OCI-LY3 (cell line): ENCODE results near the gene MSI2.

Source experiments
- H2AFZ ChIP-seq: fragments of 200-600, 300-600 bp; shearing (Covaris generic); 2 replicates; pipeline ENCODE4 v1.6.0; 2014; ENCODE audit warnings: antibody characterized with exemption, low read depth, low read length
- H3K27ac ChIP-seq: fragments of 200-600, 300-600 bp; sonication (generic); 2 replicates; pipeline ENCODE4 v1.5.1; 2014; ENCODE audit warnings: mild to moderate bottlenecking, low read length, moderate library complexity, mixed read lengths
- H3K27me3 ChIP-seq: fragments of 200-600, 300-600 bp; sonication (generic); 2 replicates; pipeline ENCODE4 v1.6.1; 2014; ENCODE audit warnings: low read depth, low read length, mixed read lengths
- H3K36me3 ChIP-seq: fragments of 200-600, 300-600 bp; sonication (generic); replicated peaks from 2 replicates; pipeline ENCODE3; 2014; ENCODE audit warnings: low read depth, low read length, mixed read lengths
- H3K4me1 ChIP-seq: fragments of 300-600, 200-600 bp; sonication (generic); 2 replicates; pipeline ENCODE4 v1.6.1; 2014; ENCODE audit warnings: low read length, mixed read lengths
- H3K4me2 ChIP-seq: fragments of 200-600, 300-600 bp; sonication (generic); 2 replicates; pipeline ENCODE4 v1.6.1; 2014; ENCODE audit warnings: low read length, mixed read lengths
- H3K4me3 ChIP-seq: fragments of 300-600, 200-600 bp; sonication (generic); 2 replicates; pipeline ENCODE4 v1.5.1; 2014; ENCODE audit warnings: antibody characterized with exemption, mild to moderate bottlenecking, low read length, moderate library complexity
- H3K79me2 ChIP-seq: fragments of 300-600, 200-600 bp; shearing (Covaris generic); 2 replicates; pipeline ENCODE4 v1.6.1; 2014; ENCODE audit warnings: mild to moderate bottlenecking, low read length, mixed read lengths
- H3K9ac ChIP-seq: fragments of 300-600, 200-600 bp; shearing (Covaris generic); 2 replicates; pipeline ENCODE4 v1.6.0; 2014; ENCODE audit warnings: mild to moderate bottlenecking, low read length, moderate library complexity
- H3K9me3 ChIP-seq: fragments of 200-600, 300-600 bp; shearing (Covaris generic); 2 replicates; pipeline ENCODE4 v1.6.1; 2014; ENCODE audit warnings: low read length, mixed read lengths; ENCODE audit not compliant: insufficient read depth
- H4K20me1 ChIP-seq: fragments of 200-600, 300-600 bp; sonication (generic); 2 replicates; pipeline ENCODE4 v1.6.1; 2016; ENCODE audit warnings: low read length, mixed read lengths; ENCODE audit not compliant: insufficient read depth
- EZH2phosphoT487 ChIP-seq: fragments of 200-600 bp; shearing (Covaris generic); IDR thresholded peaks from 2 replicates; pipeline ENCODE4 v1.6.1; 2018; ENCODE audit warnings: antibody characterized with exemption, mixed run types, low read depth
- TF ChIP-seq, protein P1 (sequence below): fragments of 200-600, 300-600 bp; sonication (generic); IDR thresholded peaks from 2 replicates; pipeline ENCODE4 v1.5.1; 2014; ENCODE audit warnings: antibody characterized with exemption, low read length, low read depth

Gene MSI2

DNA sequence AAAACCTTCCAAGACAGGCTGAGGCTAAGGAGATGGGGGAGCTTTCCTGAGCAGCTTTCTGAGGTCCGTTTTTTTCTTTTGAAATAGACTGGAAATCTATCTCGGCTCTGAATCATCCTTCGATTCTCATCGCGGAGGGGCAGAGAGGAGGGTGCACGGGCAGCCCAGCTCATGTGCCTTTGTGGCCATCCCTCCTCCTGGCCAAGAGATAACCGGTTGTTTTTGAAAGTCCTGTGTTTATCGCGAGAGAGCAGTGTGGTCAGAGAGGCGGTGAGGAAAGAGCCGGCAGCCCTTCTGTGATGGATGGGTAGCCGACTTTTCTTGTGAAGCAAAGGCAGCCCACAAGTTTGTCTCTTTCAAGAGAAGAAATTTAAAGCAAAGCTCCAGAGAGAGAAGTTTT is 297.2 kb downstream of the MSI2 start:
- H3K36me3 ChIP-seq, result peaks cover 3% of the 10 kb centered on the region
- no peaks in the 10 kb centered on the region for H3K27me3 ChIP-seq
- H3K4me3 ChIP-seq, result no peak overlapping the region
- no peak overlapping the region for H2AFZ ChIP-seq
- peaks cover 4% of the 10 kb centered on the region; the same call in 1 of the 2 replicates for H3K79me2 ChIP-seq
- no peaks in the 10 kb centered on the region for H4K20me1 ChIP-seq
- peaks cover 40% of the 10 kb centered on the region for H3K4me1 ChIP-seq
- H3K9me3 ChIP-seq, result no peaks in the 10 kb centered on the region; the same call in 1 of the 2 replicates
- no peak overlapping the region for H3K4me2 ChIP-seq
- no peak for TF ChIP-seq EZH2phosphoT487
- TF ChIP-seq, protein P1, sequence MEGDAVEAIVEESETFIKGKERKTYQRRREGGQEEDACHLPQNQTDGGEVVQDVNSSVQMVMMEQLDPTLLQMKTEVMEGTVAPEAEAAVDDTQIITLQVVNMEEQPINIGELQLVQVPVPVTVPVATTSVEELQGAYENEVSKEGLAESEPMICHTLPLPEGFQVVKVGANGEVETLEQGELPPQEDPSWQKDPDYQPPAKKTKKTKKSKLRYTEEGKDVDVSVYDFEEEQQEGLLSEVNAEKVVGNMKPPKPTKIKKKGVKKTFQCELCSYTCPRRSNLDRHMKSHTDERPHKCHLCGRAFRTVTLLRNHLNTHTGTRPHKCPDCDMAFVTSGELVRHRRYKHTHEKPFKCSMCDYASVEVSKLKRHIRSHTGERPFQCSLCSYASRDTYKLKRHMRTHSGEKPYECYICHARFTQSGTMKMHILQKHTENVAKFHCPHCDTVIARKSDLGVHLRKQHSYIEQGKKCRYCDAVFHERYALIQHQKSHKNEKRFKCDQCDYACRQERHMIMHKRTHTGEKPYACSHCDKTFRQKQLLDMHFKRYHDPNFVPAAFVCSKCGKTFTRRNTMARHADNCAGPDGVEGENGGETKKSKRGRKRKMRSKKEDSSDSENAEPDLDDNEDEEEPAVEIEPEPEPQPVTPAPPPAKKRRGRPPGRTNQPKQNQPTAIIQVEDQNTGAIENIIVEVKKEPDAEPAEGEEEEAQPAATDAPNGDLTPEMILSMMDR, result no peak
- H3K9ac ChIP-seq, result no peak overlapping the region
- no peak overlapping the region for H3K27ac ChIP-seq

DNA sequence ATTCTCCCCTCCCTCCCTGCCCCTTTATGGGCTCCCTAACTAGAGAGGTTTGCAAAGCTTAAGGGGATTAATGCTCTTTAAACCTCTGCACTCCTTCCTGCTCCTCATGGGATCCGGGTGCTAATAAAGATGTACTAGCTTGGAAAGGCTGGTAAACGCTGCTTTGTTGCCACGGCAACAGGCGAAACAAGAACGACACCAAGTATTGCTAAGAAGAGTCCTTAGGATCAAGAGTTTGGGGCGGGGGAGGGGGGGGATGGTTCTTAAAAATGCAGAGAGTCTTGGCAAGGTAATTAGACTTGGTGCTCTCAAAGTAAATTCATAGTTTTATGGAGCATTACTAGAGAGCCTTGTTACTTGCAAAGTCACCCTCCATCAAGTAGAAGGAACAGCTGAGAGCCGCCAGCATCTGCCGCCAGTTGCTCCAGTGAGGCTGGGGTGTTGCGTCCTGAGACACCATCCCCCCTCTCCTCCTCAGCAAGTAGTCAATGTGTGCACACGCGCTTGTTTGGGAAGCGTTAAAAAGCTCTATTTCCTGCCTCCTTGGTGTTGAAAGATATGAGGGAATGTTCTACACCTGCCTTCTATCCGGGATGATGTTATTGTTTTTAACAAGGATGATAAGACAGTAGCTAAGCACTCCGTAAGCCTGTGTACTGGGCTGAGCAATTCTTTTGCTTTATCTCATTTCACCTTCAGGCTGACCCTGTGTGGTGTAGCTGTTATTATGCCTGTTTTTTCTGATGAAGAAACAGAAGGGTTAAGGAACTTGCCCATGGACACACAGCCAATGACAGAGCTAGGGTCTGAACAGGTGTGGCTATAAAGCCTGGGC is 297.9 kb downstream of the MSI2 start:
- TF ChIP-seq, protein P1, result no peak
- no peak for TF ChIP-seq EZH2phosphoT487
- H2AFZ ChIP-seq, result no peak overlapping the region
- no peak overlapping the region for H3K4me3 ChIP-seq
- no peaks in the 10 kb centered on the region; the same call in 1 of the 2 replicates for H3K9me3 ChIP-seq
- no peak overlapping the region for H3K27ac ChIP-seq
- no peaks in the 10 kb centered on the region for H4K20me1 ChIP-seq
- H3K36me3 ChIP-seq, result peaks cover 3% of the 10 kb centered on the region
- no peak overlapping the region for H3K4me2 ChIP-seq
- H3K9ac ChIP-seq, result no peak overlapping the region
- no peaks in the 10 kb centered on the region for H3K27me3 ChIP-seq
- H3K4me1 ChIP-seq, result peaks cover 37% of the 10 kb centered on the region
- H3K79me2 ChIP-seq, result peaks cover 4% of the 10 kb centered on the region; the same call in 1 of the 2 replicates

GRCh38 chr17:57554826-57555635 is 298.7 kb downstream of the MSI2 start:
- Histone ChIP-seq H3K4me1 (peaks cover 29% of the 10 kb centered on the region), H4K20me1 (no peaks in the 10 kb centered on the region), H3K79me2 (peaks cover 4% of the 10 kb centered on the region; the same call in 1 of the 2 replicates), H3K27ac (no peak overlapping the region), H3K9me3 (no peaks in the 10 kb centered on the region), H3K9ac (no peak overlapping the region), H3K4me3 (no peak overlapping the region), H3K4me2 (no peak overlapping the region), H3K36me3 (peaks cover 3% of the 10 kb centered on the region), H2AFZ (no peak overlapping the region), H3K27me3 (no peaks in the 10 kb centered on the region)
- TF ChIP-seq, protein P1, result no peak
- no peak for TF ChIP-seq EZH2phosphoT487

DNA sequence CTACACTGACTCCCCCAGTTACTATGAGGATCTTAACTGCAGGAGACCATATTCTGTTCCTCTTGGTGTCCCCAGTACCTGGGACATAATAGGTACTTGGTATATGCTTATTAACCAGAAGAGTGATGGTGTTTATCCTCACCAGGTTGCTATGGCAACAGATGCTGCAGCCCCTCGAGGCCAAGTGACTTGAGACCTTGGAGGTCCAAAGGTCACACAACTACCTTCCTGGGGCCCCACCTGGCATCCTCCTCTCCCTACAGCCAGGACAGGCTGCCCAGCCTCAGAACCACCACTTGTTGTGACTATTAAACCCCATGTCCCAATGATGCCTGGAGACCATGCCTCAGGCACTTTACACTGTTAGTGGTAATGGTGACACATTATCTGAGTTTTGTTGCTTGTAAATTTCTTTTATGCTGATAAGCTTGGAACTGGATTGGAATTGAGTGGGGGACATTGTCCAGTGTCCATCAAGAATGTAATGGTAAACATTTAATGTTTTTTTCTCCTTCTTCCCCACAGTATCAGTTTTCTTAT is 299.4 kb downstream of the MSI2 start:
- Histone ChIP-seq H3K4me3 (no peak overlapping the region), H3K4me1 (peaks cover 23% of the 10 kb centered on the region), H3K9ac (no peak overlapping the region), H4K20me1 (no peaks in the 10 kb centered on the region), H3K9me3 (no peaks in the 10 kb centered on the region), H3K79me2 (peaks cover 4% of the 10 kb centered on the region; the same call in 1 of the 2 replicates), H3K27ac (no peak overlapping the region), H3K27me3 (no peaks in the 10 kb centered on the region), H2AFZ (no peak overlapping the region), H3K36me3 (peaks cover 3% of the 10 kb centered on the region), H3K4me2 (no peak overlapping the region)
- TF ChIP-seq, protein P1, result no peak
- TF ChIP-seq EZH2phosphoT487, result no peak
